ENCODE data around the gene TASL.

TASL gene

DNA sequence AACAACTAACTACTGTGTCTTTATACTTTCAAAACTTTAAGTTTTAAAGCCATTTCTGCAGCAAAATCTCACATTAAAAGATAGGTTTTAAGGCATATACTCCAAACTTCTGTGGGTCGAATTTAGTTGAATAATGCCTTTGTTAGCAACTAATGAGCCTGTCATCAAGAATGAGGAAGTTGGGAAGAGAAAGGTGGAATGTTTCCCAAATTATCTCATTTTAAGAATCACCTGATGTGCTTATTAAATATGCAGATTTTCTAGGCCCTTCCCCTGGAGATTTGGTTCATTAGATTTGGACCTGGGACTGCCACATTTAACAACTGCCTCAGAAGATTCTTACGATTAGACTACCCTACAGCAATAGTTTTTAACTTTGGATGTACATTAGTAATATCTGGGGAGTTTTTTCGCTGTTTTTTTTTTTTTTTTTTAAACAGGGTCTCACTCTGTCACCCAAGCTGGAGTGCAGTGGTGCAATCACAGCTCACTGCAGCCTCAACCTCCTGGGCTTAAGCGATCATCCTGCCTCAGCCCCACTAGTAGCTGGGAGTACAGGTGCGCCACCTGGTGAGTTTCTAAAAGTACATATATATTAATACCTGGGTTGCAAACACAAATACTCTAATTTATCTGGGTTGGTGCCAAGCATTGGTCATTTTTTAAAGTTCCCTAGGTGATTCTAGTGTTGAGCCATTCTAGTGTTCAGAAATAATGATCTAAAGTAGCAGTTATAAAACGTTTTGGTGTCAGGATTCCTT lies 16.1 kb upstream of the TASL start:
- POLR2A ChIA-PET, result no interaction called here
- WGBS (ENCODE audit: insufficient coverage), result 47% methylated on average over 2 of the region's 6 CpGs
- no peaks in the 10 kb centered on the region for H3K36me3 ChIP-seq (ENCODE audit: control insufficient read depth in 4 of 4, insufficient read depth in 4 of 4, low read length in 3 of 4)
- peaks cover 20 to 39% (median 32%) of the 10 kb centered on the region in 4 experiments for H3K4me1 ChIP-seq (ENCODE audit: control extremely low read depth in 1 of 4, control insufficient read depth in 4 of 4, insufficient read depth in 4 of 4, low read length in 3 of 4)
- no peaks in the 10 kb centered on the region for H3K27me3 ChIP-seq (replicated peaks in 2 of 5; ENCODE audit: control insufficient read depth in 4 of 5, insufficient read depth in 5 of 5, low read length in 4 of 5)
- DNase-seq, result no peak
- H3K4me3 ChIP-seq (ENCODE audit: control insufficient read depth in 1 of 7, extremely low read depth in 1 of 7, insufficient read depth in 4 of 7, low read depth in 2 of 7, low read length in 6 of 7), result no peak overlapping the region
- no peaks in the 10 kb centered on the region for H3K9me3 ChIP-seq (ENCODE audit: control extremely low read depth in 1 of 5, control insufficient read depth in 4 of 5, insufficient read depth in 2 of 5, low read depth in 1 of 5, low read length in 4 of 5)
- H3K27ac ChIP-seq (ENCODE audit: insufficient read depth in 1 of 2, low read depth in 1 of 2, low read length in 2 of 2, poor library complexity in 1 of 2, severe bottlenecking in 2 of 2), result no peak overlapping the region
- CTCF ChIA-PET, result interaction anchor here (1.3 kb wide), 1 partner anchor 24 kb away, joined by 5 read pairs; no protein-coding TSS in a partner anchor

DNA sequence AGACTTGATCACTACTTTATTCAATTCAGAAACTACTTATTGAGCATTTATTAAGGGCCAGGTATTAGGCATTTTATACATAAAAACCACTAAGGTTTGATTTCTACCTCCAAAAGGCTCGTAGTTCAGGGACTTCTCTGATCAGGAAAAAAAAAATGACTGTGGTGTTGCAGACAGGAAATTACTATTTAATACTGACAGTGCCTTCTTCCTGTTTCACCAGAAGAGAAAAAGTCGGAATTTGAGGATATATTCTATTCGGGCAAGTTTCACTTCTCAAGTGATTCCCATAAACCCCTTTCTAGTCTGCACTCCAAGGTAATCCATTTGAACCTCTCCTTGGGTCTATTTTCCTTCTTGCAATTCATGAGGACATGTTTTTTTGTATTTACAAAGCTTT lies 15.3 kb upstream of the TASL start:
- no peaks in the 10 kb centered on the region for H3K36me3 ChIP-seq (ENCODE audit: control insufficient read depth in 4 of 4, insufficient read depth in 4 of 4, low read length in 3 of 4)
- no peaks in the 10 kb centered on the region for H3K9me3 ChIP-seq (ENCODE audit: control extremely low read depth in 1 of 5, control insufficient read depth in 4 of 5, insufficient read depth in 2 of 5, low read depth in 1 of 5, low read length in 4 of 5)
- no peak overlapping the region for H3K27ac ChIP-seq (ENCODE audit: insufficient read depth in 1 of 2, low read depth in 1 of 2, low read length in 2 of 2, poor library complexity in 1 of 2, severe bottlenecking in 2 of 2)
- no peaks in the 10 kb centered on the region for H3K27me3 ChIP-seq (replicated peaks in 2 of 5; ENCODE audit: control insufficient read depth in 4 of 5, insufficient read depth in 5 of 5, low read length in 4 of 5)
- WGBS (ENCODE audit: insufficient coverage), result 20% methylated on average over 1 of the region's 3 CpGs
- peaks cover 18 to 36% (median 30%) of the 10 kb centered on the region in 4 experiments for H3K4me1 ChIP-seq (ENCODE audit: control extremely low read depth in 1 of 4, control insufficient read depth in 4 of 4, insufficient read depth in 4 of 4, low read length in 3 of 4)
- H3K4me3 ChIP-seq (ENCODE audit: control insufficient read depth in 1 of 7, extremely low read depth in 1 of 7, insufficient read depth in 4 of 7, low read depth in 2 of 7, low read length in 6 of 7), result peak overlapping the region in 1 of 7 experiments; percentile 42
- DNase-seq, result peak in 2 of 3 donors; percentile 20 to 25
- ChIA-PET POLR2A (no interaction called here), CTCF (no interaction called here)

DNA sequence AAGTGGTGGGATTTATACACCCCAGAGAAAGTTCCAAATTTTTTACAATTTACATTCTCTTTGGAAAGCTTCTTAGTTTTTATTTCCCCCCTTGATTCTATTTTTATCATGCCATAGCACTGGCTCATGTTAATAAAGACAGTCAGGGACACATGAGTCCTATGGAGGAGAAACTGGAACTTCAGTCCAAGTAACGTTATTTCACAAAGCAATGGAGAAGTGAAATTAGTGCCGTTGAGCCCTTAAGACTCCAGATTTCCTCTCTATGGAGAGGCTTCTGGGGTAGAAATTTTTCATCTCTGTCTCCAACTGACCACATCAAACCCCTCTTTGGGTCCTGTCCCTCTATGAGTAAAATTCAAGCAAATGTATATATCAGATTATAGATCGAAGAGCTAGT lies 12.8 kb upstream of the TASL start:
- no peak overlapping the region for H3K4me3 ChIP-seq (ENCODE audit: control insufficient read depth in 1 of 7, extremely low read depth in 1 of 7, insufficient read depth in 4 of 7, low read depth in 2 of 7, low read length in 6 of 7)
- H3K27ac ChIP-seq (ENCODE audit: insufficient read depth in 1 of 2, low read depth in 1 of 2, low read length in 2 of 2, poor library complexity in 1 of 2, severe bottlenecking in 2 of 2), result no peak overlapping the region
- POLR2A ChIA-PET, result no interaction called here
- CTCF ChIA-PET, result no interaction called here
- peaks cover 12 to 25% (median 19%) of the 10 kb centered on the region in 4 experiments for H3K4me1 ChIP-seq (ENCODE audit: control extremely low read depth in 1 of 4, control insufficient read depth in 4 of 4, insufficient read depth in 4 of 4, low read length in 3 of 4)
- no peak for DNase-seq
- no peaks in the 10 kb centered on the region for H3K27me3 ChIP-seq (replicated peaks in 2 of 5; ENCODE audit: control insufficient read depth in 4 of 5, insufficient read depth in 5 of 5, low read length in 4 of 5)
- no peaks in the 10 kb centered on the region for H3K9me3 ChIP-seq (ENCODE audit: control extremely low read depth in 1 of 5, control insufficient read depth in 4 of 5, insufficient read depth in 2 of 5, low read depth in 1 of 5, low read length in 4 of 5)
- no peaks in the 10 kb centered on the region for H3K36me3 ChIP-seq (ENCODE audit: control insufficient read depth in 4 of 4, insufficient read depth in 4 of 4, low read length in 3 of 4)
- WGBS (ENCODE audit: insufficient coverage), result 71% methylated on average over 1 of the region's 3 CpGs

DNA sequence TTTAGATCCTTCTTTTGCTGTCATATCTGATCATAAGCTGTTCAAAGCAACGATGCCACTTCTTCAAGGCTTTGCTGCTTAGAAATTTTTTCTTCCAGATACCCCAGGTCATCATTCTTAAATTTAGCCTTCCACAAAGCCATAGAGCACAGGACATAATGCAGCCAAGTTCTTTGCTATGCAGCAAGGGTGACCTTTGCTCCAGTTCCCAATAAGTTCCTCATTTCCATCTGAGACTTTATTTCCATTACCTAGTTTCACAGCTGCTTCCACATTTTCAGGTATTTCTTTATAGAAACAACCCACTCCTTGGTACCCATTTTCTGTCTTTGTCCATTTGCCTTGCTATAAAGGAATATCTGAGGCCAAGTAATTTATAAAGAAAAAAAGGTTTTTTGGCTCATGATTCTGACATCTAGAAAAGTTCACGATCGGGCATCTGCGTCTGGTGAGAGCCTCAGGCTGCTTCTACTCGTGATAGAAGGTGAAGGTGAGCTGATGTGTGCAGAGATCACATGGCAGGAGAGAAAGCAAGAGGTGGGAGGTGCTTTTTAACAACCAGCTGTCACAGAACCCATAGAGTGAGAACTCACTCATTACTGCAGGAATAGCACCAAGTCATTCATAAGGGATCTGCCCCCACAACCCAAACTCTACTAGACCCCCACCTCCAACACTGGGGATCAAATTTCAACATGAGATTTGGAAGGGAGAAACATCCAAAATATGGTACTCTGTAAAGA lies 11.8 kb upstream of the TASL start:
- Histone ChIP-seq H3K36me3 (ENCODE audit: control insufficient read depth in 4 of 4, insufficient read depth in 4 of 4, low read length in 3 of 4) (no peaks in the 10 kb centered on the region), H3K9me3 (ENCODE audit: control extremely low read depth in 1 of 5, control insufficient read depth in 4 of 5, insufficient read depth in 2 of 5, low read depth in 1 of 5, low read length in 4 of 5) (no peaks in the 10 kb centered on the region), H3K27me3 (replicated peaks in 2 of 5; ENCODE audit: control insufficient read depth in 4 of 5, insufficient read depth in 5 of 5, low read length in 4 of 5) (no peaks in the 10 kb centered on the region), H3K27ac (ENCODE audit: insufficient read depth in 1 of 2, low read depth in 1 of 2, low read length in 2 of 2, poor library complexity in 1 of 2, severe bottlenecking in 2 of 2) (no peak overlapping the region), H3K4me1 (ENCODE audit: control extremely low read depth in 1 of 4, control insufficient read depth in 4 of 4, insufficient read depth in 4 of 4, low read length in 3 of 4) (peaks cover 12 to 25% (median 18%) of the 10 kb centered on the region in 4 experiments), H3K4me3 (ENCODE audit: control insufficient read depth in 1 of 7, extremely low read depth in 1 of 7, insufficient read depth in 4 of 7, low read depth in 2 of 7, low read length in 6 of 7) (no peak overlapping the region)
- CTCF ChIA-PET, result no interaction called here
- POLR2A ChIA-PET, result interaction anchor here (0.5 kb wide), 1 partner anchor 17 kb away, joined by 5 read pairs; no protein-coding TSS in a partner anchor
- DNase-seq, result peak in 2 of 3 donors; percentile 37 to 58
- 76% methylated on average over 5 of the region's 5 CpGs for WGBS (ENCODE audit: insufficient coverage)

DNA sequence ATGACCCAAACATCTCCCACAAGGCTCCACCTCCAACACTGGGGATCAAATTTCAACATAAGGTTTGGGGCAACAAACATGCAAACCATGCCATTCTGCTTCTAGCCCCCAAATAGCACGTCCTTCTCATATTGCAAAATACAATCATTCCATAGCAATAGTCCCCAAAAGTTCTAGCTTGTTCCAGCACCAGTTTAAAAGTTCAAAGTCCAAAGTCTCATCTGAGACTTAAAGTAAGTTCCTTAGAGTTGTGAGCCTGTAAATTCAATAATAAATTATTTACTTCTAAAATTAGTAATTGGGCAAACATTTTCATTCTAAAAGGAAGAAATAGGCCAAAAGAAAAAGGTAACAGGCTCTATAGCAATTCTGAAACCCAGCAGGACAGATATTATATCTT lies 8.9 kb upstream of the TASL start:
- Histone ChIP-seq H3K27me3 (replicated peaks in 2 of 5; ENCODE audit: control insufficient read depth in 4 of 5, insufficient read depth in 5 of 5, low read length in 4 of 5) (no peaks in the 10 kb centered on the region), H3K4me1 (ENCODE audit: control extremely low read depth in 1 of 4, control insufficient read depth in 4 of 4, insufficient read depth in 4 of 4, low read length in 3 of 4) (peaks cover 2 to 9% (median 7%) of the 10 kb centered on the region in 4 experiments), H3K27ac (ENCODE audit: insufficient read depth in 1 of 2, low read depth in 1 of 2, low read length in 2 of 2, poor library complexity in 1 of 2, severe bottlenecking in 2 of 2) (no peak overlapping the region), H3K4me3 (ENCODE audit: control insufficient read depth in 1 of 7, extremely low read depth in 1 of 7, insufficient read depth in 4 of 7, low read depth in 2 of 7, low read length in 6 of 7) (no peak overlapping the region), H3K36me3 (ENCODE audit: control insufficient read depth in 4 of 4, insufficient read depth in 4 of 4, low read length in 3 of 4) (no peaks in the 10 kb centered on the region), H3K9me3 (ENCODE audit: control extremely low read depth in 1 of 5, control insufficient read depth in 4 of 5, insufficient read depth in 2 of 5, low read depth in 1 of 5, low read length in 4 of 5) (no peaks in the 10 kb centered on the region)
- POLR2A ChIA-PET, result no interaction called here
- CTCF ChIA-PET, result no interaction called here
- WGBS (ENCODE audit: insufficient coverage), result no CpG with 5 or more reads among the region's 1 CpG
- no peak for DNase-seq

DNA sequence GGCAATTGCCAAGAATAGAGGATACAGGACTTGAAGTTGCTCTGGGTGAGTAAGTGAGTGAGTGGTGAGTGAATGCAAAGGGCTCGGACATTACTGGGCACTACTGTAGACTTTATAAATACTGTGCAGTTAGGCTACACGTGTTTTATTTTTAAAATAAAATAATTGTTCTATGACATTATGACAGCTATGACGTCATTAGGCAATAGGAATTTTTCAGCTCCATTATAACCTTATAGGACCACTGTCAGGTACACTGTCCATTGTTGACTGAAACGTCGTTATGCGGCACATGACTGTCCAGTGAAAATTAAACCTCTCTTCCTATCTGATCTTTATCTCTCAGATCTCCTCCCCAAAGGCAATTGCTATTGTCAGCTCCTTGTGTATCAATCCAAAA lies 5.1 kb upstream of the TASL start:
- H3K9me3 ChIP-seq (ENCODE audit: control extremely low read depth in 1 of 5, control insufficient read depth in 4 of 5, insufficient read depth in 2 of 5, low read depth in 1 of 5, low read length in 4 of 5), result no peaks in the 10 kb centered on the region

DNA sequence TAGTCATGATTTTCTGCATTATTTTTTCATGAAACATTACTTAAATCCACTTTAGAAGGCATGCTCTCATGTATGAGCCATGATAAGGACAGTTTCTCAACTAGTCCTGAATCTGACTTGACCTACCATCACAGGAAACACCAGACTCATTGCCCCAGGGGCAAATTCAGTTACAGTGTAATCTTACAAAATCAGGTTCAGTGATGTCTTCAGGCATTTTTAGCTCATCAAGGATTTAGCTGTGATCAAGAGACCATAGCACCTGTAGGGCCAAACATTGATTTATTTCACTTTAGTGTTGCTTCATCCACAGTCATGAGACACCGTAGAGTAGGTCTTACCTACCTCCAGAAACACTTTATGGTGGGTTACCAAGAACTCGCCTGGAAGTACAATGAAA lies 3.1 kb upstream of the TASL start:
- CTCF ChIA-PET, result no interaction called here
- POLR2A ChIA-PET, result no interaction called here
- Histone ChIP-seq H3K4me3 (ENCODE audit: control insufficient read depth in 1 of 7, extremely low read depth in 1 of 7, insufficient read depth in 4 of 7, low read depth in 2 of 7, low read length in 6 of 7) (no peak overlapping the region), H3K9me3 (ENCODE audit: control extremely low read depth in 1 of 5, control insufficient read depth in 4 of 5, insufficient read depth in 2 of 5, low read depth in 1 of 5, low read length in 4 of 5) (no peaks in the 10 kb centered on the region), H3K27ac (ENCODE audit: insufficient read depth in 1 of 2, low read depth in 1 of 2, low read length in 2 of 2, poor library complexity in 1 of 2, severe bottlenecking in 2 of 2) (no peak overlapping the region), H3K27me3 (replicated peaks in 2 of 5; ENCODE audit: control insufficient read depth in 4 of 5, insufficient read depth in 5 of 5, low read length in 4 of 5) (no peaks in the 10 kb centered on the region), H3K4me1 (ENCODE audit: control extremely low read depth in 1 of 4, control insufficient read depth in 4 of 4, insufficient read depth in 4 of 4, low read length in 3 of 4) (peaks cover 0 to 2% (median 0%) of the 10 kb centered on the region in 4 experiments), H3K36me3 (ENCODE audit: control insufficient read depth in 4 of 4, insufficient read depth in 4 of 4, low read length in 3 of 4) (no peaks in the 10 kb centered on the region)
- no peak for DNase-seq
- 75% methylated on average over 2 of the region's 2 CpGs for WGBS (ENCODE audit: insufficient coverage)

More for the DNA sequence above, 5.1 kb upstream of the TASL start:
- POLR2A ChIA-PET, result no interaction called here
- no peaks in the 10 kb centered on the region for H3K27me3 ChIP-seq (replicated peaks in 2 of 5; ENCODE audit: control insufficient read depth in 4 of 5, insufficient read depth in 5 of 5, low read length in 4 of 5)
- no peaks in the 10 kb centered on the region for H3K36me3 ChIP-seq (ENCODE audit: control insufficient read depth in 4 of 4, insufficient read depth in 4 of 4, low read length in 3 of 4)
- H3K4me1 ChIP-seq (ENCODE audit: control extremely low read depth in 1 of 4, control insufficient read depth in 4 of 4, insufficient read depth in 4 of 4, low read length in 3 of 4), result no peaks in the 10 kb centered on the region
- no peak for DNase-seq
- CTCF ChIA-PET, result no interaction called here
- H3K4me3 ChIP-seq (ENCODE audit: control insufficient read depth in 1 of 7, extremely low read depth in 1 of 7, insufficient read depth in 4 of 7, low read depth in 2 of 7, low read length in 6 of 7), result no peak overlapping the region
- H3K27ac ChIP-seq (ENCODE audit: insufficient read depth in 1 of 2, low read depth in 1 of 2, low read length in 2 of 2, poor library complexity in 1 of 2, severe bottlenecking in 2 of 2), result no peak overlapping the region
- 87% methylated on average over 4 of the region's 6 CpGs for WGBS (ENCODE audit: insufficient coverage)
